HG03378 (cell line): ENCODE data around the gene CKS1B.
"Not testable (repeated sequence)": the region's sequence is repeated elsewhere in the genome, so short reads cannot be mapped to it uniquely, and the experiment has no call there.

Source experiments
- ATAC-seq: cut with Tn5 transposase; IDR thresholded peaks from one replicate; pipeline ENCODE4 v1.9.1; 2021; ENCODE audit warnings: mild to moderate bottlenecking, moderate library complexity; ENCODE audit not compliant: unreplicated experiment

Gene CKS1B

DNA sequence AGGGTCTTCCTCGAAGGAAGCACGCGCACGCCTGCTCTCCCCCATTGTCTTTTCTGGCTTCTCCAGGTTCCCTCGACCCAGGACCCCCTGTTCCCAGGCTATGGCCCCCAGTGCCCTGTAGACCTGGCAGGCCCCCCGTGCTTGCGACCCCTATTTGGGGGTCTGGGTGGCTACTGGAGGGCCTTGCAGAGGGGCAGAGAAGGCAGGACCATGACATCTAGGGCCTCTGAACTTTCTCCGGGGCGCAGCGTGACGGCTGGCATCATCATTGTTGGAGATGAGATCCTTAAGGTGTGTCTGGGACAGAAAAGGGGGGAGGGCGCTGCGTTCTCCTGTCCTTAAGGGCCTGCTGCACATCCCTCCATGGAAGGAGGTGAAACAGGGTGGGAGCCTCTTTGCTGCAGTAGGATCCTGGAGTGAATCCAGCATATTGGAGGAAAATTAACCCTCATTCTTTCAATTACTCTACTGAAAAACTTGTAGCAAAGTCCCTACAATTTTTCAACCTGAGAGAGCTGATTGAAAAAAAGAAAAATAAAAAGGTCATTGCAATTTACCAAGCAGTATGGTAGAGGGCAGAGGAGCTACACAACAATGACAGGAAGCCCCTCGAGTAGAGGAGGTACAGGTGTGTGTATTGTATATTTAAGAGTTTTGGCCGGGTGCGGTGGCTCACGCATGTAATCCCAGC lies 9.4 kb downstream of the CKS1B start:
- ATAC-seq: no peak

DNA sequence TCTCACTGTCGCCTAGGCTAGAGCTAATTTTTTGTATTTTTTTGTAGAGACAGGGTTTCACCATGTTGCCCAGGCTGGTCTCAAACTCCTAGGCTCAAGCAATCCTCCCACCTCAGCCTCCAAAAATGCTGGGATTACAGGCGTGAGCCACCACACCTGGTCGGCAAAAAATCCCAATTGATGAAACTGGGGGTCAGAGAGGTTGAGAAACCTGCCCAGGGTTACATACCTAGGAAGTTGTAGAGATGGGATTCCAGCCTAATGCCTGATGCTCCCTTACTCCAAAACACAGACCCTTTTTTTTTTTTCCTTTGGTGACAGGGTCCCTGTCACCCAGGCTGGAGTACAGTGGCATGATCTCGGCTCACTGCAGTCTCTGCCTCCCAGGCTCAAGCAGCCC lies 12.3 kb downstream of the CKS1B start:
- not testable (repeated sequence) for ATAC-seq

DNA sequence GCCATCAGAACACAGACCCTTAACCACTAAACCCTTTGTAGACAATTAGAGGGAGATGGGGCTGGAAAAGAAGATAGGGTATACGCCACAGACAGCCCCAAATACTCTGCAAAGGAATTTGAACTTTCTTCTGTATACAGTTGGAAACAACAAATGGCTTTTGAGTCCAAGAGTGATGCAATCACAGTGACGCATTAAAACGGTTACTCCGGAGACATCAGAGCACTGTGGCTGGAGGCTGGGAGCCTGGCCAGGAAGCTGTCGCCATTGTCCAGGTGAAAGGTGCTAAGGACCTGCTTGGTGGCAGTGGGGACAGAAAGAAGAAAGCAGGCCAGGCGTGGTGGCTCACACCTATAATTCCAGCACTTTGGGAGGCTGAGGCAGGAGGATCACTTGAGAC lies 12.8 kb downstream of the CKS1B start:
- ATAC-seq: no peak

DNA sequence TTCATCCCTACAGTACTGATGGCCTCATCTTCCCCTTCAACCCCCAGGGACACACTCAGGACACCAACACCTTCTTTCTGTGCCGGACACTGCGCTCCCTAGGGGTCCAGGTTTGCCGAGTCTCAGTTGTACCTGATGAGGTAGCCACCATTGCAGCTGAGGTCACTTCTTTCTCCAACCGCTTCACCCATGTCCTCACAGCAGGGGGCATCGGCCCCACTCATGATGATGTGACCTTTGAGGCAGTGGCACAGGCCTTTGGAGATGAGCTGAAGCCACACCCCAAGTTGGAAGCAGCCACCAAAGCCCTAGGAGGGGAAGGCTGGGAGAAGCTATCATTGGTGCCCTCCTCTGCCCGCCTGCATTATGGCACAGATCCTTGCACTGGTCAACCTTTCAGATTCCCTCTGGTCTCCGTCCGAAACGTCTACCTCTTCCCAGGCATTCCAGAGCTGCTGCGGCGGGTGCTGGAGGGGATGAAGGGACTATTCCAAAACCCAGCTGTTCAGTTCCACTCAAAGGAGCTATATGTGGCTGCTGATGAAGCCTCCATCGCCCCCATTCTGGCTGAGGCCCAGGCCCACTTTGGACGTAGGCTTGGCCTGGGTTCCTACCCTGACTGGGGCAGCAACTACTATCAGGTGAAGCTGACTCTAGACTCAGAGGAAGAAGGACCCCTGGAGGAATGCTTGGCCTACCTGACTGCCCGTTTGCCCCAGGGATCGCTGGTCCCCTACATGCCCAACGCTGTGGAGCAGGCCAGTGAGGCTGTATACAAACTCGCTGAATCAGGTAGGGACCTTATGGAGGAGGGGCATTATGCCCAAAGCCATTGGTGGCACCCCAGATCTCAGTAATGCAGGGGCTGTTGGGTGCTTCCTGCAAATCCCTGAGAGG lies 13.8 kb downstream of the CKS1B start:
- ATAC-seq: no peak

DNA sequence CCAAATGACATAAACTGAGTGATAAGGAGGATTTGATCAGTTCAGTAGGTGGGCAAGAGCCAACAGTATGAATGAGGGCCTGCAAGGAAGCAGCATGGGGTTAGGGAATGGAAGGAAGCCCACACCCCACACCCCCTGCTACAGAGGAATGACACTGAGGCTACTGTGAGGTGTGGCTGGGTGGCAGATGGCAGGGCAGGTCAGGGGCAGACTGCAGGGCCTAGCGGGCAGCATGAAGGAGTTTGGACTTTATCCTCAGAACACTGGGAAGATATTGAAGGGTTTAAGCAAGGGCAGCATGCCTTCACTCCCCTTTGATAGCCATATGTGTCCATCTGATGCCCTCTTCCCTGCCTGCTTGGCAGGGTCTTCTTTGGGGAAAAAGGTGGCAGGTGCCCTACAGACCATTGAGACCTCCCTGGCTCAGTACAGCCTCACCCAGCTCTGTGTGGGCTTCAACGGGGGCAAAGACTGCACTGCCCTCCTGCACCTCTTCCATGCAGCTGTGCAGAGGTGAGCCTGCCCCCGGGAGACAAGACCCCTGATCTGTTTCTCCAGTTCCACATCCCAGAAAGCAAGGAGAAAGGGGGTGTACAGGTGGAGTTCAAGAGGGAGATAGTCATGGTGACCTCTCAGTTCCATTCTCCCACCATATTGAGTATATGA lies 14.8 kb downstream of the CKS1B start:
- ATAC-seq: no peak

DNA sequence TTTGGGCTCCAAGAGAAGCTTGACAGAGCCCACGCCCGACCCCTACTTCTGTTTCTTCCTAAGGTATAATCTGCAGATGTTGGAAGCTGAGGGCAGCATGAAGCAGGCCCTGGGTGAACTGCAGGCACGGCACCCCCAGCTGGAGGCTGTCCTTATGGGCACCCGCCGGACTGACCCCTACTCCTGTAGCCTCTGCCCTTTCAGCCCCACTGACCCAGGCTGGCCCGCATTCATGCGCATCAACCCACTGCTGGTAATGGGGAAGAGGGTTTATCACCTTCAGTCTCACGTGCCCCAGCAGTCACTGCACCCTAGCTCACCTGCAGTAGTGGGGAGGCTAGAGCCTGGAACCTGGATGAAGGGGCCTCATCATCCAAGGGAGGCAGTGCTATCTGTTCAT lies 15.8 kb downstream of the CKS1B start:
- no peak for ATAC-seq

DNA sequence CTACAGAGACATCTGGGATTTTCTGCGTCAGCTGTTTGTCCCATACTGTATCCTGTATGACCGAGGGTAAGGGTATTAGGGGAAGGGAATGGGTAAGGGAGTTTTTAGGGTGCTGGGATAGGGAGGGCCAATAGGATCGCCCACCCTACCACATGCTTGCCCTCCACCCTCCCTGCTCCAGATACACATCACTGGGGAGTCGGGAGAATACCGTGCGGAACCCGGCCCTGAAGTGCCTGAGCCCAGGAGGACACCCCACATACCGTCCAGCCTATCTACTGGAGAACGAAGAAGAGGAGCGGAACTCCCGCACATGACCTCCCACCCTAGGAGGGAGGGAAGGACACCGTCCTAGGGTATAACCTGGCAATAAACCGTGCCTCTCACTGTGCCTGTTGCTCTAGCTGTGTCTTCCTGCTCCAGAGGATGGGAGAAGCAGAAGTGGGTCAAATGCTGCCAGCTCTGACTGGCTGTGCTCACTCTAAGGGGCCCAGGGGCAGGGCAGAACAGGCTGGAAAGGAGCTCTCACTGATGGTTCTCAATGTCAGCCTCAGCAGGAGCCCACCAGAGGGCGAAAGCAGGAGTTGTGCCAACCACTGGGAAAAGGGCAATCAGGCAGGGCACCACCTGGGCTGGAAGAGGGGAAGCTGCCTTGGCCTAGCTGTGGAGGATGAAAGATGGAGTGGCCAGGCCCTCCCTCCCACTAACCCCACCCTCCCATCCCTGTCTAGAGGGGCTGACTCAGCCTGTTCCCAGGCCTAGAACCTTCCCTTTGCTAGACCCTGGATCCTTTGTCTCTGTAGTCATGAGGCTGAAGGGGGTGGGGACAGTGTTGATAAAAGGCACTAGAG lies 18.5 kb downstream of the CKS1B start:
- no peak for ATAC-seq

DNA sequence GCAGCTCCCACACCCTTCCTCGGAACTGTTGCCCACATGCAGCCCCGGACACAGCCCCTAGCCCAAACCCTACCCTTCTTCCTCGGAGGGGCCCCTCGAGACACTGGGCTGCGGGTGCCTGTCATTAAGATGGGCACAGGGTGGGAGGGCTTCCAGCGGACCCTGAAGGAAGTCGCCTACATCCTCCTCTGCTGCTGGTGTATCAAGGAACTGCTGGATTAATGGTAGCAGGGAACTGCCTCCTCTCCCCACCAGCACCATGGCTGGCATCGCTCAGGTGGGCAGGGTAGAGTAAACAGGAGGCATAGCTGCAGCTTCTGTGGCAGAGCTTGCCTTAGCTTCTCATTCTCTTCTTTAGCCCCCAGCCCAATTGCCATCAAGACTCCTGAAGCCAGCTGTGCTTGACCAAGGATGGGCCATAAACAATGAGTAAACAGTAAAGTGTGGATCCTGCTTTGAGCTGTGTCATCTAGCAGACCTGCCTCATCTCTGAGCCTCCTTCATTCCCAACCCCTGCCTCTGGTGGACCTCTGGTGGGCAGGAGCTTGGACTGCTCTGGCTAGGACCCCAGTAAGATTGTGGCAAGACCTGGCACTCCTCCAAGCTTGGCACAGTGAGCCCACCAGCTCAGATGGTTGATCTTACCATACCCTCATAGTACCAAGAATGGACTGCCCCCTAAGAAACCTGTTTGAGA lies 19.2 kb downstream of the CKS1B start, which contains the start of gene LENEP:
TSS of gene LENEP (plus strand) at position 15 of the 697 bp plus-strand sequence. CDS start at position 37, 22 bp downstream.
- no peak for ATAC-seq

DNA sequence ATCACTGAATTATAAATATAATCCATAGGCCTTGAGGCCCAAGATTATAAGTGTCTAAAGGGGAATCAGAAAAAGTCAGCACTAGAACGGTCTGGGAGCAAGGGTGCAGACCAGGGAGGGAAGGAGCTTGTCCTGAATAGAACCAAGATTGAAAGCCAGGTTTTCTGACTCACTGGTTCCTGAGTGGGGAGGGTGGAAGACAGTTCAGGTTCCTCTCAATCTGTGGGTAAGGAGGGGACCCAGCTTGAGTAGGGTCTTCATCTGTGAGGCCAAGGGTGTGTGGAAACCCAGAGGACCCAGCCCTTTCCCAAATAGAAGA lies 19.7 kb downstream of the CKS1B start:
- no peak for ATAC-seq

DNA sequence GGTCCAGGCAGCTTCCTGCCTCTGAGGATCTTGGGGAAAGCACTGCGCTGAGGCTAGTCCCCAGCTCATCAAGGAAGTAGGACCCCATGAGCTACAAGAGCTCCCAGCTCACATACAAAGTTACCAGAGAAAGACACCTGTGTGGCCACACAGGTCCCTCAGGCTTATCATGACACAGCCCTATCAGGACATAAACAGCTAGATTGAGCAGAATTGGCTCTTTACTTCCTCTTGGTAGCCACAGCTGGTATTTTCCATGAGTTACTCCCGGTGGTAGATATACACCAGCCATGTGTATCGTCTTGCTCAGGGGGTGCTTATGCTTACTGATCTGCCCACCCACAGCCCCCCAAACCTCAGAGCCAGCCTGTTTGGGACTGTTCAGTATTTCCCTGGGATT lies 20.1 kb downstream of the CKS1B start:
- no peak for ATAC-seq

DNA sequence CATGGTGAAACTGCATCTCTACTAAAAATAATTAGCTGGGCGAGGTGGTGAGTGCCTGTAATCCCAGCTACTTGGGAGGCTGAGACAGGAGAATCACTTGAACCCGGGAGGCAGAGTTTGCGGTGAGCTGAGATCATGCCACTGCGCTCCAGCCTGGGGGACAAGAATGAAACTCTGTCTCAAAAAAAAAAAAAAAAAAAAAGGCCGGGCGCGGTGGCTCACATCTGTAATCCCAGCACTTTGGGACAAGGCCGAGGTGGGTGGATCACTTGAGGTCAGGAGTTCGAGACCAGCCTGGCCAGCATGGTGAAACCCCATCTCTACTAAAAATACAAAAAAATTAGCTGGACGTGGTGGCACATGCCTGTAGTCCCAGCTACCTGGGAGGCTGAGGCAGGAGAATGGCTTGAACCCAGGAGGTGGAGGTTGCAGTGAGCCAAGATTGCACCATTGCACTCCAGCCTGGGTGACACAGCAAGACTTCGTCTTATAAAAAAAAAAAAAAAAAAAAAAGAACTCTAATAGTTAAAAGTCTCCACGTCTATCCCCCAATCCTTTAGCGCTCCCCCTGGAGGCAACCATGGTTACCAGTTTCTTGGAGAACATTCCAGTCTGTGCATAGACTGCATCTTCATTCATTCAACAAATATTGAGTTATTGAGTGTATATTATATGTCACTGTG lies 21.0 kb downstream of the CKS1B start:
- not testable (repeated sequence) for ATAC-seq

DNA sequence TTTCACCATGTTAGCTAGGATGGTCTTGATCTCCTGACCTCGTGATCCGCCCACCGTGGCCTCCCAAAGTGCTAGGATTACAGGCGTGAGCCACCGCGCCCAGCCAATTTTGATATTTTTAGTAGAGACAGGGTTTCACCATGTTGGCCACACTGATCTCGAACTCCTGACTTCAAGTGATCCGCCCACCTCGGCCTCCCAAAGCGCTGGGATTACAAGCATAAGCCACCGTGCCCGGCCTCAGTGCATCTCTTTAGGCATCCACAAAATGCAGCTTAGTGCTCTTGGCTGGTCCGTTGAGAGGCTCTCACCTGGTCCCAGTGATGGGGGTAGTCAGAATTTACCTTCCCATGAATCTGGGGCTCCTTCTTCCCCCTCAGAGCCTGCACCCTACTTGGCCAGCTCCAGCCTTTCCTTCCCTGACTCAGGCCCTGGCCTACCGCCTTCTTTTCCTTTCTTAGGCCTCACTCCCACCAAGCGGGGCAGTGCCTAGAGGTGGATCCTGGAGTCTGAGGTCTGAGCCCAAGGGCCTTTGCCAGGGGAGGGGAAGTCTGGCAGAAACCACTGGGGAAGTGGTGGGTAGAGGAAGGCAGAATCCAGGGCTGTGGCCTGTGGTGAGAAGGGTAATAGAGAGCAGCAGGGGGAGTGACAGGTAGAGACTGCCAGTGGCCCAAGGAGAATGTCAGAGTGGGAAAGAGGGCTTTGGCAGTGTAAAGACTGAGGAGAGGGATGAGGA lies 22.7 kb downstream of the CKS1B start:
- no peak for ATAC-seq

DNA sequence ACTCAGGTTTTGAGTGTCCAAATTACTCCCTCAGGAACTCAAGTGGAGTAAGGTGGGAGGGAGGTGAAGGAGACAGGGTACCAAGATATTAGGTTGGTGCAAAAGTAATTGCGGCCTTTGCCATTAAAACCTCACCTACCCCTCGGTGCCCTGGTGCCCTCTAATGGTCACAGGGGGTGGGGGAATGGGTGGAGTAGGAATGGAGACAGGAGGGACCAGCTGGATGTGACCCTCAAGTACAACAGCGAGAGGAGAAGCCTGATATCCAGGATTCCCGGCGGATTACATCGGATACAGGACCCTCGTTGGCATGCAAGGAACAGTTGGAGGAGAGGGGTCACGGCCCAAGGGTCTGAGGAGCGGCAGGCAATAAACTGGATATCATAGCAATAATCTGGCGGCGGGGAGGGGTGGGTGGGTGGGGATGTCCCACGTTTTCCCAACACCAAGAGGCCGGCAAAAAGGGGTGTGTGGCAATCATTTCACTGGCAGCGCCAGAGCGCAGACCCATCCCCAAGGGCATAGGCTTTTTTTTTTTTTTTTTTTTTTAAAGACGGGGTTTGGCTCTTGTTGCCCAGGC lies 23.8 kb downstream of the CKS1B start:
- no peak for ATAC-seq

DNA sequence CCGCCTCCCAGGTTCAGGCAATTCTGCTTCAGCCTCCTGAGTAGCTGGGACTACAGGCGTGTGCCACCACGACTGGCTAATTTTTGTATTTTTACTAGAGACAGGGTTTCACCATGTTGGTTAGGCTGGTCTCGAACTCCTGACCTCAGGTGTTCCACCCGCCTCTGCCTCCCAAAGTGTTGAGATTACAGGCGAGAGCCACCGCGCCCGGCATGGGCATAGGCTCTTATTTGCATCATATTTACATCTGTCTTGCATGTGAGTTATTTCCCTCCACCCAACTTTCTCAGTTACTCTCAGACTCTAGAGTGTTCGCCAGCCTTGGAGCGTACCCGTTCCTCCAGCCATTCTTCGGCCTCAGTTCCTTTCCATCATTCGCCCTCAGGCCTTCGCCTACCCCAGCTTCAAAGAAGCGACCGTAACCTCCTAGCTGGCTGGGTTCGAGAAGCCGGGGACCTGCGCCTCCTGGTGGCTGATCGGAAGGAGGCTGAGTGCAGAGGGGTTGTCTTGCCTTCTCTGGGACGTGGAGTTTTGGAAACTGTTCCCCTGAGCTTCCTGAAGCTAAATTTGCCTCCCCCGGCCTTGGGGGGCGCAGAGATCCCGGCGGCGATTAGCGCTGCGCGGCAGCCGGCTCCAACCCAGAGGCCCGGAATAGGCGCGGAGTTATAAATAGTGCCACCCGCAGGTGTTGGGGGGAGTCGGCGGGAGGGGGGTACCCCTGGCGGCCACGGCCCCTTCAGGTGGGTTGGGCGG lies 24.5 kb downstream of the CKS1B start:
- no peak for ATAC-seq

DNA sequence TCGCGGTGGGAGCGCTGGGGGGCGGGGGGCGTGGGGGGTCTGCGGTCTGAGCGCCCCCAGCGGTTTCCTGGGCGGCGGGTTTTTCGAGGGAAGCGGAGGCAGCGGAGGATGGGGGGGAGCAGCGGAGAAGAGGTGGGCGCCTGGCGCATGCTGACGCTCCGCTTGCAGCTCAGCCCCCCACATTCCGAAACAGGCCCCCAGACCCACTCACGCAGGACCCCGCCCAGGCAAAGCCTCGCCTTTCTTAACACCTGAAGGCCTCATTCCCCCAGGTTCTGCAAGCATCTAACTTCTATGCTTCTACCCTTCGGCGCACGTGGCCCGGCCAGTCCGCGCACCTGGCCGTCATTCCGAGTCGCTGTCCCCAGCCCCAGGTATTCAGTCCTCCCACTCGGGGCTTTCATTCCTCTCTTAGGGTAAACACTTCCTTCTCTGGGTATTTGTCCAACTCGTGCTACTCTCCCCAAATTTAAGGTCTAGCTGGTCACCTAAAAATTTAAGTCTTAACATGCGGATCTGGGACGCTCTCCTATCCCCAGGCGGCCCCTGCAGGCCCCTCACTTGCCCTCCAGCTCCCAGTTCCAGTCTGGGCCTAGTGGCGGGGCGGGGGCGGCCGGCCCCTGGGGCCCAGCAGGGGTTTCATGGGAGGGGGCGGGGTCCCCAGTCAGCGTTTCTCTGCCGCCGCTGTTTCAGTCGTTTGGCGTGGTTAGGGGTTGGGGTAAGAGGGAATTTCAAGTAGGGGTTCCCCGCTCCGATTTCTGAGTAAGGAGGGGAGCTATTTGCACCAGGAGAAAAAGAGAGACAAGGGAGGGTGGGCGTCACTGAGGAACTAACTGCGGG lies 25.3 kb downstream of the CKS1B start:
- ATAC-seq: no peak

DNA sequence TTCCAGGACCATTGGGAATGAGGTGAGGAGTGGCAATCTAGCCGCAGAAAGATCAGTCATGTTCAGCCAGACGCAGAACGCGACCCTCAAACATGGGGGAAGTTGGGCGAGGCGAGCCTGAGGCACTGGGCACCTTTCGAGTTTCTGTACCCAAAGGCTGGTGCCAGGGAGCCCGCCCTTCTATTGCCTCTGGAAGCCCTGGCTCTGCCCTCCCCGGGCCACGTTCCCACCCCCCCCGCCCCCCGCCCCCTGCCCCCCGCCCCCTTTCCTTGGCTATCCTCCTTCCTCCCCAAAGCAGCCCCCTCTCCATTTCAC lies 25.9 kb downstream of the CKS1B start:
- no peak for ATAC-seq

DNA sequence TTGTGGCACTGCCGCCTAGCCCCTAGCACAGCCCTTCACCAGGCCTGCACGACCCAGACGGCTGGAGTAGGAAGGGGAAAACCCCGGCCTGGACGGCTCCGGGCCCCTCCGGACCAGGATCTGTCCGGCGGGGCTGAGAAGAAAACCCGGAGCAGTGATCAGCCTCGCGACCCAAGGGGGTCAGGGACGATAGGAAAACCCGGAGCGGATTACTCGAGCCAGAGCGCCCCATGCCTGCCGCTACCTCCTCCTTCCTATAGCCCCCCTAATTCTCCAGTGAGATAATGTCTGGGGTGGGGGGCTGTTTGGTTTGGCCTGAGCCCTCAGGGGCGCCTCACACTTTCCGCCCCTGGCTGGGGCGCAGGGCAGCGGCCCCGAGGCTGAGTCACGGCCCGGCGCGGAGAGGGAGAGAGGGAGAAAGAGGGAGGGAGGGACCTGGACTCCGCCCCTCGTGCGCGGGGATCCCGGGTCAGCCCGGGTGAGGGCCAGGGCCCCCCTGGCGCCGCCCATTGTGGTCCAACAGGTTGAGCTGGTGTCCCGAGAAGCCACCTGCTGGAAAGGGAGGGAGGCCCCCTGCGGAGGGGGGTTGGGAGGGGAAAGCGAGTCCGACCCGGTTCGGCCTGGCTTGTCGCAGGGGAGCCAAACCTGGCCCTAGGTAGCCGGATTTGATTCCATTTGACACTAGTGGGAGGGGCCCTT lies 26.4 kb downstream of the CKS1B start:
- ATAC-seq: peak; percentile 31
